Testis (tissue), 3 donors: Measurements from ENCODE around the gene EFNA5. TPM values are rescaled to one million over a fixed set of nuclear protein-coding genes. Genes with fewer than 3 reads are reported as not detected.

Source experiments
- DNase-seq: peaks from one replicate; pipeline ENCODE4 v3.0.0-alpha.2; 2019
- H3K27ac ChIP-seq, 2 donors: fragments of 200-600 bp; sonication (generic); one replicate each; pipeline ENCODE4 v1.5.1; 2019
- H3K27me3 ChIP-seq: fragments of 200-600 bp; sonication (generic); one replicate; pipeline ENCODE4 v1.5.1; 2019
- H3K36me3 ChIP-seq: fragments of 200-600 bp; sonication (generic); one replicate; pipeline ENCODE4 v1.5.1; 2017; ENCODE audit warnings: low read depth; ENCODE audit errors: missing control alignments
- H3K4me1 ChIP-seq: fragments of 200-600 bp; sonication (generic); one replicate; pipeline ENCODE4 v1.5.1; 2019
- H3K4me3 ChIP-seq, 2 donors: fragments of 200-600 bp; sonication (generic); one replicate each; pipeline ENCODE4 v1.5.1; 2017 to 2019
- H3K9me3 ChIP-seq: fragments of 200-600 bp; sonication (generic); one replicate; pipeline ENCODE4 v1.5.1; 2017
- POLR2A ChIP-seq: fragments of 450-650 bp; IDR thresholded peaks from one replicate; pipeline ENCODE4 v1.6.1; 2017; ENCODE audit warnings: antibody characterized with exemption, mild to moderate bottlenecking, moderate library complexity
- WGBS, 2 donors: methylation state at CpG; one replicate each; pipeline ENCODE4 v1.1.5; 2018; 5-methylcytosine and 5-hydroxymethylcytosine counted together
- intact Hi-C: fragments of 100-400 bp; cut with DNase I; formaldehyde crosslinking; loops from one replicate; pipeline ENCODE4 v1.15.1; 2023; ENCODE audit warnings: low total_unique reads
- polyA plus RNA-seq: library from polyadenylated mRNA; stranded (reverse); fragments of 350-450 nt; fragmentation: Illumina TruSeq; extraction: RNeasy Lipid Tissue Mini Kit (QIAGEN cat#74804); gene quantifications from one replicate; pipeline ENCODE4 v1.2.3, GENCODE V29; 2014; ENCODE audit warnings: low read depth, low replicate concordance; ENCODE audit not compliant: insufficient read depth
- total RNA-seq, 2 donors: library from RNA; depleted of rRNA; stranded (reverse); fragments of >200 nt; gene quantifications; one replicate each; pipeline ENCODE4 v1.2.3, GENCODE V29; 2016
- TF ChIP-seq, protein P1 (sequence below), 3 experiments: fragments of 450-650 bp in 2 of 3; fragments of 200-600 bp in 1 of 3; sonication (generic) in 1 of 3; IDR thresholded peaks; one replicate each; pipeline ENCODE4 v1.5.1; 2016 to 2019; ENCODE audit warnings: antibody characterized with exemption in 3 of 3, mild to moderate bottlenecking in 2 of 3, moderate library complexity in 1 of 3

EFNA5 gene
- total and polyA plus RNA-seq, 3 donors from 2014 or later = 2.6 to 5.4 (median 3.5) TPM

DNA sequence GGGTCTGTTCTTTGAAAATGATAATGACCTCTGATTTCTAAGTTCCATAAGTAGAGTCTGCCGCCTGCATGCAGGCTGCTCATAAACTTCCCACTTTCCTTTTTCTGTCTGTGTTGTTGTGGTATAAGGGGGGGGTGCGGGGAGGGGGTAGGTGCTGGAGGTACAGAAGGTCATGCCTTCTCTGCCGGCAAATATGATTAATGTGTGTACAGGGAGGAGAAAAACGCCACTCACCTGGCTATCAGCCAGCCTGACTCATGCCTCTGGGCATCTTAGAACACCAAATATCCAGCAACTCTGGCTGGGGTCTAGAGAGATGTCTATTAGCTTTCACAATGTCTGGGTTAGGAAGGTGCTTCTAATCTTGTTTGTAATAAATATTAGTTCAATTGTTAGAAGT is 128.3 kb downstream of the EFNA5 start:
- intact Hi-C loops = no loop called here
- H3K4me1 ChIP-seq = peaks cover 12% of the 10 kb centered on the region
- H3K27ac ChIP-seq = no peak overlapping the region
- H3K4me3 ChIP-seq = no peak overlapping the region
- peak; percentile 23 for DNase-seq
- H3K27me3 ChIP-seq = no peaks in the 10 kb centered on the region
- no peaks in the 10 kb centered on the region for H3K9me3 ChIP-seq
- TF ChIP-seq, protein P1, sequence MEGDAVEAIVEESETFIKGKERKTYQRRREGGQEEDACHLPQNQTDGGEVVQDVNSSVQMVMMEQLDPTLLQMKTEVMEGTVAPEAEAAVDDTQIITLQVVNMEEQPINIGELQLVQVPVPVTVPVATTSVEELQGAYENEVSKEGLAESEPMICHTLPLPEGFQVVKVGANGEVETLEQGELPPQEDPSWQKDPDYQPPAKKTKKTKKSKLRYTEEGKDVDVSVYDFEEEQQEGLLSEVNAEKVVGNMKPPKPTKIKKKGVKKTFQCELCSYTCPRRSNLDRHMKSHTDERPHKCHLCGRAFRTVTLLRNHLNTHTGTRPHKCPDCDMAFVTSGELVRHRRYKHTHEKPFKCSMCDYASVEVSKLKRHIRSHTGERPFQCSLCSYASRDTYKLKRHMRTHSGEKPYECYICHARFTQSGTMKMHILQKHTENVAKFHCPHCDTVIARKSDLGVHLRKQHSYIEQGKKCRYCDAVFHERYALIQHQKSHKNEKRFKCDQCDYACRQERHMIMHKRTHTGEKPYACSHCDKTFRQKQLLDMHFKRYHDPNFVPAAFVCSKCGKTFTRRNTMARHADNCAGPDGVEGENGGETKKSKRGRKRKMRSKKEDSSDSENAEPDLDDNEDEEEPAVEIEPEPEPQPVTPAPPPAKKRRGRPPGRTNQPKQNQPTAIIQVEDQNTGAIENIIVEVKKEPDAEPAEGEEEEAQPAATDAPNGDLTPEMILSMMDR (IDR thresholded peaks at IDR 0.05) = no peak
- no peak for TF ChIP-seq POLR2A
- 37 to 52% methylated on average over 4 of the region's 4 CpGs for WGBS, 2 donors
- no peaks in the 10 kb centered on the region for H3K36me3 ChIP-seq

DNA sequence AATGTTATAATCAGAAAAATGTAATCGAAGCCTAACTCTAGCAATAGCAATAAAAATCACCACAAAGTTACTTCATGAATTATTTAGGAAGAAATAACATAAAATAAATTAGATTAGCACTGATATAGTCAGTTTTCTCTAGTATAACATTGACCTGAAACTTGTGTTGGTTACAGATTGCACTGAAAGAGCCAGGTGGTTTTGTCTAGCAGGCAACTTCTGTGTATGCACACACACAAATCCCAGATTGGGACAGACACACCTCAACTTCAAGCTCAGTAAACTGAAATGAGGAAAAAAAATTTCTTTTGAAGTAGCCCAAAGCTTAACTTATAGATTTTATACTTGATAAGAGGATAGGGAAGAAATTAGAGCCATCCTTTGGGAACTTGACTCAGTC is 129.3 kb downstream of the EFNA5 start:
- DNase-seq = no peak
- H3K9me3 ChIP-seq = no peaks in the 10 kb centered on the region
- H3K27ac ChIP-seq = no peak overlapping the region
- no peaks in the 10 kb centered on the region for H3K27me3 ChIP-seq
- H3K4me1 ChIP-seq = peaks cover 12% of the 10 kb centered on the region
- WGBS, 2 donors = 83 to 98% methylated on average over 1 of the region's 1 CpG
- no peak for TF ChIP-seq POLR2A
- TF ChIP-seq, protein P1 (IDR thresholded peaks at IDR 0.05) = no peak
- H3K36me3 ChIP-seq = no peaks in the 10 kb centered on the region
- no peak overlapping the region for H3K4me3 ChIP-seq
- intact Hi-C loops = no loop called here

DNA sequence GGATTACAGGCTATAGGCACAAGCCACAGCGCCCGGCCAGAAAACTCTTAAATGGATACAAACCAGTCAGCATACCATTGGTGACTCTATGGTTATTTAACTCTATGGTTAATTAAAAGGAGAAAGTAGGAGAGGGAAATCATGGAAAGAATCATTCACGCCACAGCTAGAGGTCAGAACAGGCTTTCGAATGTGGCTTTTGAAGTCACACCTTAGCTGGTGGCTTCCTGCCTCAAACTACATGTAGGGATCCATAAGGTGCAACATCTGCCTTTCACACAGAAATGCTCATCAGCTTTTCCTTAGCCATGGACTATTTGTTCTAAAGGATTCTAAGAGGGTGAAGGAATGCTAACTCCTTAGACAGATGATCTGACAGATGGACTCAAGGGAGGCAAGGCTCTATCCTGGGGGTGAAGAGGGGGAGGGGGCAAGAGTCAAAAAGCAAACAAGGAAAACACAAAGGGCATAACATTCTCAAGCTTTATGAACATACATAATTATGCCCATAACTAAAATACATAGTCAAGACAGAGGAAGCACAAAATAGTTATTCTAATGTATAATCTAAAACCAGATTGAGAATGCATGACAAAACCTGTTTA is 130.9 kb downstream of the EFNA5 start:
- intact Hi-C loops = no loop called here
- no peak for DNase-seq

DNA sequence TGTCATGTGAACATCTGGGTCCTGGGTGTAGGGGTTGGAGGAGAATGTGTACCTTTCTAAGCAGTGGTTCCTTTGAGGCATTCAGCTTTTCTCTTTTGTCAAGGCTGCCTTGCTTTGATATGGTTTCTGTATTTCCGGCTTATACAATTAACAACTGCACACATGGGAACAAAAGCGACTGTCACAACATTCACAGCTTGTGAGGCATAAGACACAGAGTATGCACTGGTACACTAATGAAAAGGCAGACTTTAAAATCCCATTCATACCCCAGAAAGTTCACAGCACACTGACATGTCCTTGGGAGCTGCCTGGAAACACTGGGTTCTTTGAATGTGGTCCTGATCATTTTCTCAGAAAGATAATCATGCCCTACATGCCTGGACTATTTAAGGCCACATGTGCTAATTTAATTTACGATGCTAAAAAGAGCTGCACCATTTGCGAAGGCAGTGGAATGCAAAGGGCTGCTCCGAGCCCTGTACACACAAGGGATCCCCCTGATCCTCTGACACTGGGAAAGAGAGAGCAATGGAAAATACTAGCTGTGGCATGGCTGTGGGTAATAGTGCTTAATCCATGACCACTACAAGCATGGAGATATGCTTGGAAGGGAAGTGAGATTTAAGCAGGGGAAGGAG is 131.8 kb downstream of the EFNA5 start:
- no peak overlapping the region for H3K27ac ChIP-seq
- TF ChIP-seq, protein P1 (IDR thresholded peaks at IDR 0.05) = no peak
- no peak for TF ChIP-seq POLR2A
- no peak for DNase-seq
- H3K4me3 ChIP-seq = no peak overlapping the region
- intact Hi-C loops = no loop called here
- peaks cover 12% of the 10 kb centered on the region for H3K4me1 ChIP-seq
- H3K9me3 ChIP-seq = no peaks in the 10 kb centered on the region
- WGBS, 2 donors = 34 to 37% methylated on average over 5 of the region's 5 CpGs
- no peaks in the 10 kb centered on the region for H3K27me3 ChIP-seq
- no peaks in the 10 kb centered on the region for H3K36me3 ChIP-seq

More for the DNA sequence above, 130.9 kb downstream of the EFNA5 start:
- TF ChIP-seq, protein P1 (IDR thresholded peaks at IDR 0.05) = no peak
- no peak for TF ChIP-seq POLR2A
- Histone ChIP-seq H3K9me3 (no peaks in the 10 kb centered on the region), H3K27ac (no peak overlapping the region), H3K36me3 (no peaks in the 10 kb centered on the region), H3K4me3 (no peak overlapping the region), H3K4me1 (peaks cover 12% of the 10 kb centered on the region), H3K27me3 (no peaks in the 10 kb centered on the region)
- WGBS, 2 donors = 96 to 97% methylated on average over 4 of the region's 4 CpGs

DNA sequence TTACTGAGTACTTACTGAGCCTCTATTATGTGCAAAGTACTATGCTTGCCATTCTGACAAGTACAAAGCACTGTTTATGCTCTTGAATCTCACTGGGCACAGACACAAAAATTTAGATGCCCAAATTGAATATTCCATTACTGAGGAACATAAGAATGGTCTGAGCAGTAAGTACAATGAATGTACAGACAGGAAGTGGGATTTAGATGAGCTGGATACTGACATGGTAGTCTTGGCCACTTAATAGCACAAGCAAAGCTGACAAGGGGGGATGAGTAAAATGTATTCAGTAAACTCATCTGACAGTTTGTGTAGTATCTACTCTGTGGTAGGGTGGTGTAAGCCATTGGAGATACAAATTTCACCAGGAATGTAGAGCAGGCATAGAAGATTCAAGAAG is 132.4 kb downstream of the EFNA5 start:
- no peak for TF ChIP-seq POLR2A
- TF ChIP-seq, protein P1 (IDR thresholded peaks at IDR 0.05) = no peak
- peaks cover 12% of the 10 kb centered on the region for H3K4me1 ChIP-seq
- H3K4me3 ChIP-seq = no peak overlapping the region
- intact Hi-C loops = no loop called here
- H3K36me3 ChIP-seq = no peaks in the 10 kb centered on the region
- no peaks in the 10 kb centered on the region for H3K9me3 ChIP-seq
- no peak overlapping the region for H3K27ac ChIP-seq
- no peak for DNase-seq
- no peaks in the 10 kb centered on the region for H3K27me3 ChIP-seq
